NCI-H2227 (cell line): Measurements from ENCODE around the gene OMA1.
A peak's percentile ranks its signal among the peaks of the same experiment; 100 is the strongest.
"Not testable (repeated sequence)": the region's sequence is repeated elsewhere in the genome, so short reads cannot be mapped to it uniquely, and the experiment has no call there.

Experiments
- DNase-seq: peaks from one replicate; lab custom pipeline; 2025; ENCODE audit not compliant: unreplicated experiment; lab: John Stamatoyannopoulos, UW

OMA1 gene

GRCh38 chr1:58546520-58547308 is at the start of gene OMA1:
TSS of gene OMA1 (minus strand) at chr1:58546726. CDS start at chr1:58539294, 7,432 bp downstream.
- peak; percentile 98 for DNase-seq

- no peak for DNase-seq
These were observed 48.0 kb upstream of the OMA1 start for GRCh38 chr1:58594546-58594945.

GRCh38 chr1:58592522-58593134 is 46.1 kb upstream of the OMA1 start:
- no peak for DNase-seq

- DNase-seq, result no peak
These were observed 45.3 kb upstream of the OMA1 start for GRCh38 chr1:58591806-58592205.

DNA sequence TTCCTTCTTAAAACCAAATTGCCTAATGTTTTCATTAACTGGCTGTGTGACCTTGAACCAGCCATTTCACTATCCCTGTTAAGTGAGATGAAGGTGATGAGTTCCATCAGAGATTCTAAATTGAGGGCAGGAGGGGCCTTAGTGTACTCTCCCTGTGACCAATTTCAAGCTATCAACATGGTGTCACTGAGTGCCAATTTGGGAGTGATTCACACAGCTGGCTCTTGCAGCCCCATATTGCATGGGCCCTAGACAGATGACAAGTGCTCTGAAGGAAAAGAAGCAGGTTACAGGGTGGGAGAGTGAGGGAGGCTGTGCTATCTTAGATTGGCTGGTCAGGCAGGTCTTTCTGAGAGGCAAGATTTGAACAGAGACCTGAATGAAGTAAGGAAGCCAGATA is 43.5 kb upstream of the OMA1 start:
- DNase-seq, result no peak

DNA sequence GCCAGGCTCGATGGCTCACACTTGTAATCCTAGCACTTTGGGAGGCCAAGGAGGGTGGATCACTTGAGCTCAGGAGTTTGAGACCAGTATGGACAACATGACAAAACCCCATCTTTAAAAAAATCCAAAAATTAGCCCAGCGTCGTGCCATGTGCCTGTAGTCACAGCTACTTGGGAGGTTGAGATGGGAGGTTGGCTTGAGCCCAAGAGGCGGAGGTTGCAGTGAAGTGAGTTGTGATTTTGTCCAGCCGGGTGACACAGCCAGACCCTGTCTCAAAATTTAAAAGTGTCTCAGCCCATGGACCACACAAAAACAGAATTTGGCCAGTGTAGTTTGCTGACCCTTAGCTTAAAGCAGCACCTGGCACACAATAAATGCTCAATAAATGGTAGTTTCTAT is 41.9 kb upstream of the OMA1 start:
- no peak for DNase-seq

- no peak for DNase-seq
These were observed 41.1 kb upstream of the OMA1 start for GRCh38 chr1:58587667-58588066.

GRCh38 chr1:58586271-58586670 is 39.7 kb upstream of the OMA1 start:
- DNase-seq, result no peak

- no peak for DNase-seq
These were observed 39.1 kb upstream of the OMA1 start for GRCh38 chr1:58585581-58586151.

DNA sequence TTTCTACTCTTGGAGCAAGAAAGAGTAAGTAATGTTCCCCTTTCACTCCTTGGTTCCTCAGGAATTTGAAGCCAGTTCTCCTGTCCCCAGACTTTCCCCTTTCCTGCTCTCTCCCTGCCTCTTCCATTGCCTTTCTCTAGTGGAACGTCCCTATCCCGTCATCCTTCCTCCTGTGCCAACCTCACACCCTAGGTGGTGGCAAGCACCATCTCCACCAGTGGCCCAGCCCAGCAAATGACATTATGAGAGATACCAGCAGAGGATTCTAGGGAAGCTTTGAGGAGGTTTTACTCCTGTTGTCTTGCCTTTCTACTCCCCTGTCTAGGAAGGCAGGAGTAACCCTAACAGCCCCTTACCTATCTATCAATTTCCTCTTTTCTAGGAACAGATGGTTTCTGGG is 38.6 kb upstream of the OMA1 start:
- no peak for DNase-seq

- DNase-seq, result no peak
These were observed 37.8 kb upstream of the OMA1 start for GRCh38 chr1:58584082-58584895.

DNA sequence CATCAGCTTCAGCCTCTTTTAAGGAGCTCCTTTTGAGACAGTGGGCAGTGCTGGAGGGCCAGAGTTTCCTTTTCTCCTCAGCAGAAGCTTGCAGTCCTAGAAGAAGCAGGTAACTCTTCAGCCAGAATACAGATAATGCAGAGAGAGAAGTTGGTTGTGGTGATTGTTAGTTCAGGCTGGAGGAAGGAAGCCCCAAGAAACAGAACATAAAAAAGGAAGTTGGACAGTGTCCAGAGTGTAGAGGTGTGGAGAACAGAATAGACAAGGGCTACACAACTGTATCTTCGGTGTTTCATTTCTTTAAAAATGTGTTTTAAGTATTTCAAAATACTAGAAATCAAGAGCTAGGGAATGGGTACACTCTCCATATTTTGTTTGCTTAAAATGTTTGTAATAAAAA is 37.0 kb upstream of the OMA1 start:
- DNase-seq, result no peak

DNA sequence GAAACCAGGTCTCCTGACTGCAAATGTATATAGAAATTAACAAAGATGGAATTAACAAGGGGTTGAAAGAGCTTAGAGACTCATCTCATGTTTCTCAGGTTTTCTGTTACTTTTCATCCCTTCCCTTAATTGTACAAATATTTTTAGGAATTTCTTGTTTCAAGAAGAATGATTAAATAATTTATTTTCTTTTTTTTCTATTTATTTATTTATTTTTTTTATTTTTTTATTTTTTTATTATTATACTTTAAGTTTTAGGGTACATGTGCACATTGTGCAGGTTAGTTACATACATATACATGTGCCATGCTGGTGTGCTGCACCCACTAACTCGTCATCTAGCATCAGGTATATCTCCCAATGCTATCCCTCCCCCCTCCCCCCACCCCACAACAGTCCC is 35.6 kb upstream of the OMA1 start:
- not testable (repeated sequence) for DNase-seq

- DNase-seq, result no peak
These were observed 35.1 kb upstream of the OMA1 start for GRCh38 chr1:58581641-58582040.

DNA sequence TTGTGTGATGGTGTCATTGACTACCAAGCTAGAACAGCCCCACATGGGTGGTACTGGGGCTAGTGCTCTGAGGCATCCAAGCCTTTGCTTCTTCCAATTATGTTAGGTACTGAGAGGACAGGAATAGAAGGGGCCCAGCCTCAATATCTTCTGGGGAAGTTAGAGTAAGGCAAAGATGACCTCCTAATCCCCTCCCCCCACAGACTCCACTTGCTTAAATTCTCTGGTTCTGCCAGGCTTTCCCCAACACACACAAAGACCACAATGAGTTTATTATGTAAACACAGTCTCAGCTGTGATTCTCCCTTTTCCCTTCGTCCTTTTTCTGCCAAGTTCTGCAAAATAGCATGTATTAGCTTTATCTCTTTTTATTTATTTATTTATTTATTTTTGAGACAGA is 33.7 kb upstream of the OMA1 start:
- DNase-seq, result no peak

DNA sequence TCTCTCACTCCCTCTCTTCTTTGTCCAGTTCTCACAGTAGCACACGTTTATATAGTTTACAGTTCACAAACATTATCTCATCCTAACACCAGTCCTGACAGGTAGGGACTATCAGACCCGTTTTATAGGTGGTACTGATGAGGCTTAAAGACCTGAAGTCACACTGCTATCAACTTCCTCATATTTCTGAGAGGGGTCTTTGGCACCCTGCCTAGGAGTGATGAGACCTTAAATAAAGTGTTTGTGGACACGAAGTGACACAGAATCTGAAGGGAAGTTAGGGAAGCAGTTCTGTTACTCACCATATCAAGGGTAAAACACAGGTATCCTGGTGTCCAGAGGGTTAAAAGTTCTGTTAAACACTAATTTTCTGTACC is 31.1 kb upstream of the OMA1 start:
- DNase-seq, result no peak

DNA sequence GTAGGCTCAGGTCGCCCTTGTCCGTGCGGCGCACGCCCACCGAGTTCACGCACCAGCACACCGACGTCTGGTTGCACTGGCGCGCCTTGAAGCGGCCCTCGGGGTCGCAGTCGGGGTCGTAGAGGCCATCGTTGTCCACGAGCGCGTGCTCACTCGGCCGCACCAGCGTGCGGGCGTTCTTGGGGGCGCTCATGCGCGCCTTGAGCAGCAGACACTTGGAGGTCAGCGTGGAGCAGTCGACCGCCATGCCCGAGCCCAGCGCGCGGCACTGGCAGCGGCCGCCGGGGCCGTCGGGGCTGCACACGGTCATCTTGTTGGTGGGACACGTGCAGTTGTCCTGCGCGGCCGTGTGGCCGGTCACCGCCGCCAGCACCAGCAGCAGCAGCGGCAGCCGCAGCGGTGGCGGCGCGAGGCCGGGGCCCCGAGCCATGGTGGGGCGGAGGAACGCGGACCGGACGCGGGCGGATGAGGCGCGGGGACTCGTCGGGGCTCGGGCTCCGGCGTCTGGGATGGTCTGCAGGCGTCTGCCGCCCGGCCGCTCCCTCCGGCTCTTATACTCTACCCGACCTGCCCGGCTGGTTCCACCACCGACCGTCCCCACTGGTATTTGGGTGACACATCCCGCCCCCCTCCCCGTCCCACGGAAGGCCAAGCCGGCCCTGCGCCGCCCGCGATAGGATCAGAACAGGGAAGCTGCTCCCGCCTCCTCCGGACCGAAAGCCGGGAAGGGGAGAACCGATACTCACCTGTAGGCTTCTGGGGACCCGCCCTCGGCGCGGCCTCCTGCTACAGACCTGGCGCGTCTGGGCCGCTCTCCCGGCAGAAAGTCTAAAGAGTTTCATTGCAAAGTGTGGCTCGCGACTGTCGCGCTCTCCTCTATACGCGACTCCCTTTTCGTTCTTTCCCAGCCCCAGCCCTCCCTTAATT is 30.5 kb upstream of the OMA1 start, which contains the start of gene TACSTD2:
Gene TACSTD2 (minus strand): TSS at position 526 of the 927 bp plus-strand sequence. CDS start 96 bp downstream, at position 430.
- no peak for DNase-seq

GRCh38 chr1:58576325-58576726 is 29.8 kb upstream of the OMA1 start:
- peak; percentile 37 for DNase-seq

GRCh38 chr1:58575551-58576324 is 29.2 kb upstream of the OMA1 start:
- no peak for DNase-seq

DNA sequence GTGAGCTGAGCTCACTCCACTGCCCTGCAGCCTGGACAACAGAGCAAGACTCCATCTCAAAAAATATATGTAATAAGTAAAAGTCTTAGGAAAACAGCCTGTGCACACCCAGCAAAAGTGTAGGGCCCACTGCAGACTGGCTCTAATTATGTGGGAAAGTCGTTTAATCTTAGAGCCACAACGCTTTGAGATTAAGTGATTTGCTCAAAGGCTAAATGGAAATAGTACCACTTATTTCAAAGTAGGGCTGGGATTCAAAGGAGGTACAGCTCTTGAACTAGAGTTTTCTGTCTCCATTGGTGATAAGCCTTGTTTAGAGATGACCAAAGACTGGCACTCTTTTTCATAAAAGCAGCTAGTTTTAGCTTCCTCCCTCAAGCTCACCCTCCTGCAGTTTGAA is 28.3 kb upstream of the OMA1 start:
- DNase-seq, result no peak
